Neural progenitor cell (in vitro differentiated cells): ENCODE results near the gene MRC2.

Experiments used
- CTCF ChIP-seq: fragments of 200-600 bp; sonication (generic); IDR thresholded peaks from 2 replicates; pipeline ENCODE4 v1.5.1; 2017; ENCODE audit warnings: antibody characterized with exemption, mild to moderate bottlenecking
- EZH2phosphoT487 ChIP-seq: fragments of 200-600 bp; sonication (generic); IDR thresholded peaks from 2 replicates; pipeline ENCODE4 v1.6.1; 2017; ENCODE audit warnings: antibody characterized with exemption

DNA sequence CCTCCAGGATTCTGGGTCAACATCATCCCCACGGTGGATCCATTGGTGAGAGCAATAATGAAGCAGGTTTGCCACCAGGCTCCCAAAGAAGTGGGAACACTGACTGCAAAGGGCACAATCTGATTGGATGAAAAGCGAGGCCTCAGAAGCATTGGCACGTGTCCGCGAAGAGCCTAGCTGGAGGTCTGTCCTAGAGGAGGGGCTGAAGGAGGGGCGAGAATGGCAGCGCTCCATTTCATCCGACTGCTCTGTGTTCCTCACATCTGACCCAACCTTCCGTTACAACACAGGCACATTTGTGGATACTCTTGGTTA, 79.9 kb downstream of the MRC2 start:
- TF ChIP-seq CTCF, result no peak
- no peak for TF ChIP-seq EZH2phosphoT487
